ENCODE results near the gene CD83. TPM values are rescaled to one million over a fixed set of nuclear protein-coding genes. Genes with fewer than 3 reads are reported as not detected.

The CD83 gene
- total and polyA plus RNA-seq, 9 of the 15 experiments (the other 6 are each of a cell fraction or from before 2014, with no cell fraction given), result 2.5 to 4.1 (median 3.4) TPM

DNA sequence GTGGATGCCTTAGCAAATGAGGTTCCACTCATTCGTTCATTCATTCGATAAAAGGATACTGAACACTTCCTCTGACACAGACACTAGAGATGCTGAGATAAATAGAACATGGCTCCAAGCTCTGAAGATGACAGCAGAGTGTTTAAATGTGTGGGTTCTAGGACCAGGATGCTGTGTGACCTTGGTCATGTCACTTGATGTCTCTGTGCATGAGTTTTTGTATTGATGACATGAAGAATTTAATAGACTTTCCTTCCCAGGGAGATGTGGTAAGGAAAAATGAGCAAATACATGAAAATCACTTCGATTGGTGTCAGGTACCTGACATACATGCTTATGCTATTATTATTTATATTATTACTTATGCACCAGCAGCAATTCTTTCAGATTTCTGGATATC is 34.3 kb upstream of the CD83 start (continued):
- TF ChIP-seq, protein P1, sequence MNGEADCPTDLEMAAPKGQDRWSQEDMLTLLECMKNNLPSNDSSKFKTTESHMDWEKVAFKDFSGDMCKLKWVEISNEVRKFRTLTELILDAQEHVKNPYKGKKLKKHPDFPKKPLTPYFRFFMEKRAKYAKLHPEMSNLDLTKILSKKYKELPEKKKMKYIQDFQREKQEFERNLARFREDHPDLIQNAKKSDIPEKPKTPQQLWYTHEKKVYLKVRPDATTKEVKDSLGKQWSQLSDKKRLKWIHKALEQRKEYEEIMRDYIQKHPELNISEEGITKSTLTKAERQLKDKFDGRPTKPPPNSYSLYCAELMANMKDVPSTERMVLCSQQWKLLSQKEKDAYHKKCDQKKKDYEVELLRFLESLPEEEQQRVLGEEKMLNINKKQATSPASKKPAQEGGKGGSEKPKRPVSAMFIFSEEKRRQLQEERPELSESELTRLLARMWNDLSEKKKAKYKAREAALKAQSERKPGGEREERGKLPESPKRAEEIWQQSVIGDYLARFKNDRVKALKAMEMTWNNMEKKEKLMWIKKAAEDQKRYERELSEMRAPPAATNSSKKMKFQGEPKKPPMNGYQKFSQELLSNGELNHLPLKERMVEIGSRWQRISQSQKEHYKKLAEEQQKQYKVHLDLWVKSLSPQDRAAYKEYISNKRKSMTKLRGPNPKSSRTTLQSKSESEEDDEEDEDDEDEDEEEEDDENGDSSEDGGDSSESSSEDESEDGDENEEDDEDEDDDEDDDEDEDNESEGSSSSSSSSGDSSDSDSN (IDR thresholded peaks at IDR 0.05; ENCODE audit: borderline replicate concordance in 1 of 2, low read depth in 2 of 2, low read length in 2 of 2), result no peak
- TF ChIP-seq ZFP1 (CRISPR knock-in tag; IDR thresholded peaks at IDR 0.05), result no peak
- TF ChIP-seq KDM1A (IDR thresholded peaks at IDR 0.05), result peak in 1 of 2 experiments; percentile 52; a peak in 1 of 4 replicates
- no peak for TF ChIP-seq PTTG1 (tag; IDR thresholded peaks at IDR 0.05; ENCODE audit: low read depth)
- no peak for TF ChIP-seq ADNP (tag; IDR thresholded peaks at IDR 0.05)
- no peak for TF ChIP-seq MAFK (IDR thresholded peaks at IDR 0.05; ENCODE audit: low read length)
- TF ChIP-seq, protein P2, sequence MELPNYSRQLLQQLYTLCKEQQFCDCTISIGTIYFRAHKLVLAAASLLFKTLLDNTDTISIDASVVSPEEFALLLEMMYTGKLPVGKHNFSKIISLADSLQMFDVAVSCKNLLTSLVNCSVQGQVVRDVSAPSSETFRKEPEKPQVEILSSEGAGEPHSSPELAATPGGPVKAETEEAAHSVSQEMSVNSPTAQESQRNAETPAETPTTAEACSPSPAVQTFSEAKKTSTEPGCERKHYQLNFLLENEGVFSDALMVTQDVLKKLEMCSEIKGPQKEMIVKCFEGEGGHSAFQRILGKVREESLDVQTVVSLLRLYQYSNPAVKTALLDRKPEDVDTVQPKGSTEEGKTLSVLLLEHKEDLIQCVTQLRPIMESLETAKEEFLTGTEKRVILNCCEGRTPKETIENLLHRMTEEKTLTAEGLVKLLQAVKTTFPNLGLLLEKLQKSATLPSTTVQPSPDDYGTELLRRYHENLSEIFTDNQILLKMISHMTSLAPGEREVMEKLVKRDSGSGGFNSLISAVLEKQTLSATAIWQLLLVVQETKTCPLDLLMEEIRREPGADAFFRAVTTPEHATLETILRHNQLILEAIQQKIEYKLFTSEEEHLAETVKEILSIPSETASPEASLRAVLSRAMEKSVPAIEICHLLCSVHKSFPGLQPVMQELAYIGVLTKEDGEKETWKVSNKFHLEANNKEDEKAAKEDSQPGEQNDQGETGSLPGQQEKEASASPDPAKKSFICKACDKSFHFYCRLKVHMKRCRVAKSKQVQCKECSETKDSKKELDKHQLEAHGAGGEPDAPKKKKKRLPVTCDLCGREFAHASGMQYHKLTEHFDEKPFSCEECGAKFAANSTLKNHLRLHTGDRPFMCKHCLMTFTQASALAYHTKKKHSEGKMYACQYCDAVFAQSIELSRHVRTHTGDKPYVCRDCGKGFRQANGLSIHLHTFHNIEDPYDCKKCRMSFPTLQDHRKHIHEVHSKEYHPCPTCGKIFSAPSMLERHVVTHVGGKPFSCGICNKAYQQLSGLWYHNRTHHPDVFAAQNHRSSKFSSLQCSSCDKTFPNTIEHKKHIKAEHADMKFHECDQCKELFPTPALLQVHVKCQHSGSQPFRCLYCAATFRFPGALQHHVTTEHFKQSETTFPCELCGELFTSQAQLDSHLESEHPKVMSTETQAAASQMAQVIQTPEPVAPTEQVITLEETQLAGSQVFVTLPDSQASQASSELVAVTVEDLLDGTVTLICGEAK (IDR thresholded peaks at IDR 0.05), result no peak
- TF ChIP-seq, protein P2 (CRISPR knock-in tag; IDR thresholded peaks at IDR 0.05), result no peak
- no peak for TF ChIP-seq NONO (IDR thresholded peaks at IDR 0.05; ENCODE audit: low read depth in 2 of 2, low read length in 1 of 2)
- TF ChIP-seq MBD2 (IDR thresholded peaks at IDR 0.05; ENCODE audit: borderline replicate concordance, low read depth), result no peak
- no peak for TF ChIP-seq HLTF (IDR thresholded peaks at IDR 0.05)
- TF ChIP-seq ZC3H11A (IDR thresholded peaks at IDR 0.05; ENCODE audit: low read depth, low read length), result no peak
- peak; percentile 61 for TF ChIP-seq RBM25 (IDR thresholded peaks at IDR 0.05; ENCODE audit: low read depth, low read length, severe bottlenecking)
- no peak for TF ChIP-seq MTA2 (IDR thresholded peaks at IDR 0.05; ENCODE audit: low read depth)
- no peak for TF ChIP-seq CEBPG (CRISPR knock-in tag; IDR thresholded peaks at IDR 0.05)
- no peak for TF ChIP-seq CEBPG (tag; conservative IDR thresholded peaks at IDR 0.05 in 1 of 2, IDR thresholded peaks at IDR 0.05 in 1 of 2)
- no peak for TF ChIP-seq NEUROD1 (IDR thresholded peaks at IDR 0.05; ENCODE audit: borderline replicate concordance, low read depth, low read length, partially characterized antibody)

All from K562 (cell line).